Neural crest cell (in vitro differentiated cells): ENCODE measurements around the gene CAMSAP2. TPM values are rescaled to one million over a fixed set of nuclear protein-coding genes. Genes with fewer than 3 reads are reported as not detected.

Experiments used
- DNase-seq: peaks from one replicate; pipeline ENCODE4 v3.0.0; 2021; ENCODE audit warnings: low read depth, mixed read lengths, low spot score
- H3K27ac Mint-ChIP-seq: one replicate; pipeline ENCODE4 v1.8.0; 2021; ENCODE audit warnings: mild to moderate bottlenecking, mixed read lengths; ENCODE audit not compliant: unreplicated experiment
- H3K27me3 Mint-ChIP-seq: 2 replicates; pipeline ENCODE4 v1.8.0; 2021; ENCODE audit warnings: low read depth, mild to moderate bottlenecking, mixed read lengths
- H3K36me3 Mint-ChIP-seq: 2 replicates; pipeline ENCODE4 v1.8.0; 2021; ENCODE audit warnings: low read depth, mild to moderate bottlenecking, mixed read lengths
- H3K4me1 Mint-ChIP-seq: 2 replicates; pipeline ENCODE4 v1.8.0; 2021; ENCODE audit warnings: mixed read lengths
- H3K4me3 Mint-ChIP-seq: one replicate; pipeline ENCODE4 v1.8.0; 2021; ENCODE audit warnings: mild to moderate bottlenecking, mixed read lengths
- H3K9me3 Mint-ChIP-seq: 2 replicates; pipeline ENCODE4 v1.8.0; 2021; ENCODE audit warnings: mixed read lengths
- total RNA-seq: library from RNA; stranded (reverse); gene quantifications from 2 replicates; pipeline ENCODE4 v1.2.1, GENCODE V29; 2021
- TF ChIP-seq, protein P1 (sequence below): fragments of 200-600 bp; sonication (generic); conservative IDR thresholded peaks from 2 replicates; pipeline ENCODE4 v1.5.0; 2021; ENCODE audit warnings: antibody characterized with exemption, mild to moderate bottlenecking

Gene CAMSAP2
- total RNA-seq, 1 donor from 2014 or later = 40.3 TPM

DNA sequence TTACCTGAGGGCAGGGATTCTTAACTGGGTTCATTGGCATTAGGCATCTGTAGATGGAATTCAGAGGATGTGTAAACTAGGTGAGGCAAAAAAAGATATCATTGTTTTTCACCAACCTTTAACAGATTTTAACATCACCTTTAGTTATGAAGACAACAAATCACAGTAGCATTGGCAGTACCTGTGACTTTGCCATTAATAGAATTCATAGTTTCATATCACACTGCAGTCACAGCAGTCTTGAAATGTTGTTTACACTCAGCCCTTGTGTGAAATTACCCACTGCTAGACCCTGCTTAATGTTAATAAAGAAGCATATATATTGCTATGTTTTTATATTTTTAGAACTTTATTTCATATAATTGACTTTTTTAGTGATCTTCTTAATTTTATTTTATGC lies 154.3 kb downstream of the CAMSAP2 start:
- DNase-seq = no peak
- Mint-ChIP-seq H3K9me3 (no peaks in the 10 kb centered on the region), H3K27ac (no peak overlapping the region), H3K4me3 (peak overlapping the region; percentile 99), H3K4me1 (peaks cover 68% of the 10 kb centered on the region), H3K27me3 (no peaks in the 10 kb centered on the region), H3K36me3 (no peaks in the 10 kb centered on the region)
- TF ChIP-seq, protein P1, sequence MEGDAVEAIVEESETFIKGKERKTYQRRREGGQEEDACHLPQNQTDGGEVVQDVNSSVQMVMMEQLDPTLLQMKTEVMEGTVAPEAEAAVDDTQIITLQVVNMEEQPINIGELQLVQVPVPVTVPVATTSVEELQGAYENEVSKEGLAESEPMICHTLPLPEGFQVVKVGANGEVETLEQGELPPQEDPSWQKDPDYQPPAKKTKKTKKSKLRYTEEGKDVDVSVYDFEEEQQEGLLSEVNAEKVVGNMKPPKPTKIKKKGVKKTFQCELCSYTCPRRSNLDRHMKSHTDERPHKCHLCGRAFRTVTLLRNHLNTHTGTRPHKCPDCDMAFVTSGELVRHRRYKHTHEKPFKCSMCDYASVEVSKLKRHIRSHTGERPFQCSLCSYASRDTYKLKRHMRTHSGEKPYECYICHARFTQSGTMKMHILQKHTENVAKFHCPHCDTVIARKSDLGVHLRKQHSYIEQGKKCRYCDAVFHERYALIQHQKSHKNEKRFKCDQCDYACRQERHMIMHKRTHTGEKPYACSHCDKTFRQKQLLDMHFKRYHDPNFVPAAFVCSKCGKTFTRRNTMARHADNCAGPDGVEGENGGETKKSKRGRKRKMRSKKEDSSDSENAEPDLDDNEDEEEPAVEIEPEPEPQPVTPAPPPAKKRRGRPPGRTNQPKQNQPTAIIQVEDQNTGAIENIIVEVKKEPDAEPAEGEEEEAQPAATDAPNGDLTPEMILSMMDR = no peak

DNA sequence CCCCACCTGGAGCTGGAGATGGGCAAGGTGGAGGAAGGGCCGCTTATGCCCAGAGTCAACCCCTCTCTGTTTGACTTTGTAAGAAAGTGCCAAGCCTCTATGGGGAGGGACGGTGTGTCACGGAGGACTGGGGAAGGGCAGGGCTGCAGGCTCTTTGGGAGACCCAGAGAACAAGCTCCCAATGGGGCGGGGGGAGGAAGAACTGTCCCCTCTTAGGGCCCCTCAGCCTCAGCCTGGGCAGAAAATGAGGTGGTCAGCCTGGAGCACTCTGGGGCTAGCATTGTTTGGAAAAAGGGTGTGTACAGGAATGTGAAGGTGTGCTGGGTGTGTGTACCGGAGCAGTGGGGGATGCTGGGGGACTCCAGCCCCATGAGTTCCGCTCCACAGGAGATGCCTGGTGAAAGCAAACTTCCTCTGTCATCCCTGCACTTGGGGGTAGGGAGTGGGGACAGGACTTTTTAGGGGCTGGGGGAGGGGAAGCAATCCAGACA lies 154.8 kb downstream of the CAMSAP2 start:
- no peaks in the 10 kb centered on the region for H3K9me3 Mint-ChIP-seq
- H3K4me3 Mint-ChIP-seq = peak overlapping the region; percentile 99
- TF ChIP-seq, protein P1 = no peak
- H3K27me3 Mint-ChIP-seq = no peaks in the 10 kb centered on the region
- peaks cover 71% of the 10 kb centered on the region for H3K4me1 Mint-ChIP-seq
- no peak overlapping the region for H3K27ac Mint-ChIP-seq
- no peak for DNase-seq
- no peaks in the 10 kb centered on the region for H3K36me3 Mint-ChIP-seq

DNA sequence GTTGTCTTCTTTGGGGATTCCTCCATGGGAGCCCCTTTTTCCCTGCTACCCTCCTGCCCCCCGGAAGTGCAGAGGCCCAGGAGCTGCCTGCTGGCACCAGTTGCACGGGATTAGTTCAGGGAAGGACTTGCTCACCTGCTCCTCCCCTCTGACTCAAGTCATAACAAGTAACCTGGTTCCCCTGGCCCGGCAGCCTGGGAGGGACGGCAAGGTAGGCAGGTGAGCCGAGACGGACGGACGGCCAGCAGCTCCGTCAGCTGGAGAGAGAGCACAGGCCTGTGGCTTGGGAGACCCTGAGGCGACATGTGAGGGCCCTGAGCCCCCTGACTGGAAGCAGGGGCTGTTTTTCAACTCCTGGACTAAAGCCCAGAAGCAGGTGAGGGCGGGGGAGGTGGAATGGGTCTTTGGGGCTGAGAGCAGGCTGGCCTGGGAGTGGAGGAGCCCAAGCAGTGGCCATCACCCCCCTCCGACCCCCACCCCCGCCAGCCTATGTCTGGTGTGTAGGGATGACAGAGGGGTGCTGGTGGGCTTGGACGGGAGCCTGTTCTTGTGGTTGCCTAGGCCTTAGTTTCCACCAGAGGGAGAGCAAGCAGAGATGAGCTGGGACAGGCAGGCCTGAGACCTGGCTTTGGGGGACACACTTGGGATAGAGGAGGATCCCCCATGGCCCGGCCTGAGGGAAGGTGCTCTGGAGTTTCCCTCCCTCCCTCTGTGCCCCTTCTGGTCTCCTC lies 156.2 kb downstream of the CAMSAP2 start, which contains the start of gene INAVA:
INAVA (plus strand) TSS at position 189 of the 731 bp plus-strand sequence. CDS start 3,501 bp downstream, outside the sequence.
- Mint-ChIP-seq H3K27ac (peak within 1 kb of the TSS; percentile 12), H3K9me3 (no peaks in the 10 kb centered on the region), H3K36me3 (peaks cover 4% of the 10 kb centered on the region), H3K4me1 (peaks cover 59% of the 10 kb centered on the region), H3K4me3 (peak within 1 kb of the TSS; percentile 99), H3K27me3 (no peaks in the 10 kb centered on the region)
- TF ChIP-seq, protein P1 = no peak
- DNase-seq = no peak

DNA sequence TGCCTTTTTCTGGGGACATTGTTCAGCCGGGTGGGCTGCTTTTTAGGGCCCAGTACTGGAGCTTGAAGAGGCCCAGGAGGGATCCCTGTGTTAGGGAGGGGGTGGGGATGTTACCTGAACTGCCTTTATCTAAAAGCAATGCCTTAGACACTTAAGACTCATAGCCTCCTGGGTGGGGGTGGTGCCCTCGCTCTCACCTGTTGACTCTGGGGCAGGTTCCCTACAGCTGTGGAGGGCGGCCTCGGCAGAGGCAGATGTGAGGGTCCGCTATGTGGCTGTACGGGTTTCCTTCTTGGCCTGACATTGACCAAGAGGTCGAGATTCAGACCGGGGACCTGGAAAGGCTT lies 156.7 kb downstream of the CAMSAP2 start:
- Mint-ChIP-seq H3K27ac (no peak overlapping the region), H3K4me3 (peak overlapping the region; percentile 79), H3K36me3 (peaks cover 4% of the 10 kb centered on the region), H3K27me3 (no peaks in the 10 kb centered on the region), H3K4me1 (peaks cover 58% of the 10 kb centered on the region), H3K9me3 (no peaks in the 10 kb centered on the region)
- no peak for DNase-seq
- TF ChIP-seq, protein P1 = no peak

DNA sequence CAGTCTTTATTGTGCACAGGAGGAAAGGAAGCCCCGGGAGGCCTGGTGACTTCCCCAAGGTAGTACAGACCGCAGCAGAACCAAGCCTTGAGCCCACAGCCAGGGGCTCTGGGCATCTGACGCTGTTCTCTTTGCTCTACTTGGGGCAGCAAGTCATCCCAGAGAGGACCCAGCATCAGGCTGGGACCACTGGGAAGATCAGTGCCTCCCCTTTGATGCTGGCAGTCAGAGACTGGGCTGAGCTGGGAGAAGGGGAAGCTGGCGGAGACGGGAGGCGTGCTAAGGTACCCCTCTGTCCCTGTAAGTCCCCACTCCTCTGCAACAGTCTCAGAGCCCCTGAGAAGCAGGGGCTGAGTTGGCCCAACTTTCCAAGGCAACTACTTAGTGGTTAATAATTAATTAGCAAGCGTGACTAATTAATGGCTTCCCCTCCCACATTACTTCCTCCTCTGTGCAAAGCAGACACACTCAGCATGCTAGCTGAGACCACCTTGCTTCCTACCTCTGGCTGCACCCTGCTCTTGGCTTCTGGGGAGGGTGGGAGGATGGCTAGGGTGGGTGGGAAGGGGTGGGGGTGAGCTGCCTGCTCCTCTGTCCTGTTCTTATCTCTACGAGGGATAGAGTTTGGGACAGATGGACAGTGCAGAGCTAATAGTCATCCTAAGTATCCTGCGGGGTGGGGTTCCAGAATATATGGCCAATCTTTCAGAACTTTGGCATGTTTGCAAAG lies 157.3 kb downstream of the CAMSAP2 start:
- no peak for DNase-seq
- peak overlapping the region; percentile 79 for H3K4me3 Mint-ChIP-seq
- TF ChIP-seq, protein P1 = no peak
- H3K27me3 Mint-ChIP-seq = no peaks in the 10 kb centered on the region
- H3K27ac Mint-ChIP-seq = no peak overlapping the region
- peaks cover 54% of the 10 kb centered on the region for H3K4me1 Mint-ChIP-seq
- no peaks in the 10 kb centered on the region for H3K9me3 Mint-ChIP-seq
- peaks cover 4% of the 10 kb centered on the region for H3K36me3 Mint-ChIP-seq
